HepG2 (cell line): ENCODE results near the gene ADCY5. TPM values are rescaled to one million over a fixed set of nuclear protein-coding genes. Genes with fewer than 3 reads are reported as not detected.

Experiments
- ATAC-seq: fragments of 200-7000 bp; cut with Tn5 transposase; 3 replicates; pipeline ENCODE4 v1.9.1; 2020; ENCODE audit warnings: mild to moderate bottlenecking, moderate library complexity
- BruUV-seq: library from RNA; stranded (reverse); fragments of 400-500 nt; replicated peaks from 2 replicates; lab custom pipeline; 2021; lab: Mats Ljungman, UMichigan
- CTCF ChIA-PET: fragments of 300-600 bp; formaldehyde crosslinking; extraction: SDS; loops from one replicate; lab custom pipeline; 2021; ENCODE audit warnings: low total read pairs, inconsistent platforms, low intra/inter-chr PET ratio; lab: Yijun Ruan, JAX
- POLR2A ChIA-PET: fragments of 350-600 bp; sonication (Branson Sonifier 250); formaldehyde crosslinking; loops from one replicate; lab custom pipeline; 2020; ENCODE audit warnings: antibody characterized with exemption, inconsistent platforms; lab: Yijun Ruan, JAX
- DNase-seq: peaks from one replicate; pipeline ENCODE4 v3.0.0-alpha.2; 2015; ENCODE audit warnings: low spot score
- FAIRE-seq: peaks from 3 replicates; lab custom pipeline; 2011; peaks lifted over from hg19 to GRCh38; lab: Jason Lieb, UNC
- H2AFZ ChIP-seq: one replicate; pipeline ENCODE4 v1.6.1; 2011; ENCODE audit warnings: low read length, inconsistent platforms
- H3K27ac ChIP-seq: fragments of 300-600 bp; 3 replicates; pipeline ENCODE4 v1.8.0; 2011; ENCODE audit warnings: mixed run types, mild to moderate bottlenecking, mixed read lengths, low read length, inconsistent platforms; ENCODE audit not compliant: insufficient read depth; ENCODE audit errors: extremely low read length
- H3K27me3 ChIP-seq, 2 experiments: fragments of 200-600 bp in 1 of 2; 2 replicates in 1 of 2; 3 replicates in 1 of 2; pipeline versions ENCODE4 v1.6.0 to v1.8.0; 2011; ENCODE audit warnings: low read length in 2 of 2, mild to moderate bottlenecking in 2 of 2, moderate library complexity in 2 of 2, inconsistent platforms in 1 of 2; ENCODE audit not compliant: insufficient read depth in 2 of 2, control insufficient read depth in 1 of 2
- H3K36me3 ChIP-seq, 2 experiments: fragments of 200-600 bp in 1 of 2; replicated peaks in 1 of 2; 2 replicates in 1 of 2; 3 replicates in 1 of 2; pipeline versions ENCODE4 v1.5.1 to v1.8.0; 2011; ENCODE audit warnings: low read length in 2 of 2, inconsistent platforms in 1 of 2; ENCODE audit not compliant: insufficient read depth in 2 of 2, control insufficient read depth in 1 of 2
- H3K4me1 ChIP-seq: 2 replicates; pipeline ENCODE4 v1.5.1; 2012; ENCODE audit warnings: low read length, inconsistent platforms; ENCODE audit not compliant: insufficient read depth
- H3K4me2 ChIP-seq: 2 replicates; pipeline ENCODE4 v1.6.0; 2011; ENCODE audit warnings: low read depth, low read length, inconsistent platforms
- H3K4me3 ChIP-seq, 3 experiments: fragments of 200-600 bp in 1 of 3; sonication (generic), shearing (Covaris generic) in 1 of 3; replicated peaks in 1 of 3; 2 replicates each; pipeline ENCODE4 v1.5.1; 2011 to 2016; ENCODE audit warnings: low read length in 3 of 3, inconsistent platforms in 2 of 3, low read depth in 2 of 3, mild to moderate bottlenecking in 2 of 3, control low read depth in 1 of 3, mixed read lengths in 1 of 3; ENCODE audit not compliant: insufficient read depth in 1 of 3
- H3K79me2 ChIP-seq: one replicate; pipeline ENCODE4 v1.6.1; 2011; ENCODE audit warnings: low read length, inconsistent platforms; ENCODE audit not compliant: insufficient read depth
- H3K9ac ChIP-seq: 2 replicates; pipeline ENCODE4 v1.6.0; 2011; ENCODE audit warnings: mild to moderate bottlenecking, low read depth, low read length, inconsistent platforms; ENCODE audit not compliant: insufficient read depth
- H3K9me3 ChIP-seq: 2 replicates; pipeline ENCODE4 v1.5.1; 2012; ENCODE audit warnings: mild to moderate bottlenecking, low read length
- H4K20me1 ChIP-seq: 2 replicates; pipeline ENCODE4 v1.6.0; 2011; ENCODE audit warnings: inconsistent platforms, mild to moderate bottlenecking, low read length, moderate library complexity; ENCODE audit not compliant: insufficient read depth
- ATF1 ChIP-seq: IDR thresholded peaks from 2 replicates; pipeline ENCODE4 v1.6.1; 2016; ENCODE audit warnings: mild to moderate bottlenecking, control low read depth
- CAMTA2 ChIP-seq: sonication (generic); formaldehyde crosslinking; IDR thresholded peaks from 2 replicates; pipeline ENCODE4 v1.4.0; 2020; ENCODE audit warnings: mild to moderate bottlenecking, missing genetic modification reagents, borderline replicate concordance
- CC2D1A ChIP-seq: sonication (generic); formaldehyde crosslinking; IDR thresholded peaks from 2 replicates; pipeline ENCODE4 v1.8.1; 2023; ENCODE audit warnings: mild to moderate bottlenecking, missing genetic modification reagents
- DNMT1 ChIP-seq: sonication (generic); formaldehyde crosslinking; IDR thresholded peaks from 2 replicates; pipeline ENCODE4 v1.5.1; 2020; ENCODE audit warnings: mild to moderate bottlenecking, missing genetic modification reagents
- ETV6 ChIP-seq: sonication (generic); formaldehyde crosslinking; conservative IDR thresholded peaks from 2 replicates; pipeline ENCODE4 v1.4.0; 2020; ENCODE audit warnings: missing genetic modification reagents
- HMG20B ChIP-seq: conservative IDR thresholded peaks from 2 replicates; pipeline ENCODE4 v1.6.1; 2016; ENCODE audit warnings: missing genetic modification reagents, missing compliant biosample characterization
- JARID2 ChIP-seq: sonication (generic); formaldehyde crosslinking; IDR thresholded peaks from 2 replicates; pipeline ENCODE4 v1.8.1; 2023; ENCODE audit warnings: missing genetic modification reagents, inconsistent platforms; ENCODE audit not compliant: insufficient replicate concordance
- JDP2 ChIP-seq: sonication (generic); formaldehyde crosslinking; IDR thresholded peaks from 2 replicates; pipeline ENCODE4 v1.8.1; 2022; ENCODE audit warnings: missing genetic modification reagents, borderline replicate concordance
- RORA ChIP-seq: sonication (generic); formaldehyde crosslinking; IDR thresholded peaks from 2 replicates; pipeline ENCODE4 v1.5.0; 2020; ENCODE audit warnings: mild to moderate bottlenecking, missing genetic modification reagents, moderate library complexity
- SOX13 ChIP-seq, 3 experiments: fragments of 450-650 bp in 1 of 3; sonication (generic) in 1 of 3; formaldehyde crosslinking in 1 of 3; IDR thresholded peaks in 2 of 3; conservative IDR thresholded peaks in 1 of 3; 2 replicates each; pipeline versions ENCODE4 v1.5.0 to v1.6.1; 2016 to 2020; ENCODE audit warnings: antibody characterized with exemption in 1 of 3, mild to moderate bottlenecking in 1 of 3, missing compliant biosample characterization in 1 of 3, missing genetic modification reagents in 1 of 3, moderate library complexity in 1 of 3
- ZNF850 ChIP-seq: sonication (generic); formaldehyde crosslinking; conservative IDR thresholded peaks from 2 replicates; pipeline ENCODE4 v1.9.0; 2021; ENCODE audit warnings: mild to moderate bottlenecking, missing genetic modification reagents
- WGBS: methylation state at CpG from one replicate; pipeline ENCODE4 v1.1.6; 2017; ENCODE audit warnings: low lambda C conversion rate; 5-methylcytosine and 5-hydroxymethylcytosine counted together
- in situ Hi-C: cut with HindIII; loops from 2 replicates; pipeline ENCODE4 v1.10.0; 2017; ENCODE audit warnings: low pct_unique_long_range_greater_than_20kb; ENCODE audit not compliant: extremely low pct_ligation_motif_present
- intact Hi-C: fragments of 100-400 bp; cut with micrococcal nuclease; formaldehyde crosslinking; loops from one replicate; pipeline ENCODE4 v1.10.0; 2022; ENCODE audit not compliant: unreplicated experiment
- polyA plus RNA-seq, 8 experiments: library from polyadenylated mRNA; depleted of rRNA in 3 of 8; stranded (reverse) in 7 of 8; unstranded in 1 of 8; fragments of >200 nt; fragmentation: Illumina TruSeq in 4 of 8; extraction: Trizol in 4 of 8; gene quantifications; 2 replicates each; pipeline versions ENCODE4 v1.2.1 to v1.2.3, GENCODE V29; 2011 to 2016; ENCODE audit warnings: low read depth in 4 of 8, missing spikeins in 1 of 8, mixed read lengths in 1 of 8; ENCODE audit not compliant: insufficient read depth in 1 of 8
- total RNA-seq, 5 experiments: library from RNA; depleted of rRNA; stranded (reverse); fragments of >200 nt; fragmentation: Illumina TruSeq; extraction: Trizol; gene quantifications; 2 replicates each; pipeline ENCODE4 v1.2.3, GENCODE V29; 2016; ENCODE audit warnings: low read depth in 1 of 5
- TF ChIP-seq, protein P1 (sequence below): sonication (generic); formaldehyde crosslinking; IDR thresholded peaks from 2 replicates; pipeline ENCODE4 v1.4.0; 2020; ENCODE audit warnings: missing genetic modification reagents
- TF ChIP-seq, protein P2 (sequence below): sonication (generic); formaldehyde crosslinking; IDR thresholded peaks from 2 replicates; pipeline ENCODE4 v1.4.0; 2020; ENCODE audit warnings: missing genetic modification reagents, mild to moderate bottlenecking, borderline replicate concordance
- TF ChIP-seq, protein P3 (sequence below): sonication (generic); formaldehyde crosslinking; conservative IDR thresholded peaks from 2 replicates; pipeline ENCODE4 v1.4.0; 2020; ENCODE audit warnings: mild to moderate bottlenecking, missing genetic modification reagents, moderate library complexity

Gene ADCY5
- total and polyA plus RNA-seq, 2 of the 13 experiments (the other 11 are each of a cell fraction or from before 2014, with no cell fraction given) = not detected

DNA sequence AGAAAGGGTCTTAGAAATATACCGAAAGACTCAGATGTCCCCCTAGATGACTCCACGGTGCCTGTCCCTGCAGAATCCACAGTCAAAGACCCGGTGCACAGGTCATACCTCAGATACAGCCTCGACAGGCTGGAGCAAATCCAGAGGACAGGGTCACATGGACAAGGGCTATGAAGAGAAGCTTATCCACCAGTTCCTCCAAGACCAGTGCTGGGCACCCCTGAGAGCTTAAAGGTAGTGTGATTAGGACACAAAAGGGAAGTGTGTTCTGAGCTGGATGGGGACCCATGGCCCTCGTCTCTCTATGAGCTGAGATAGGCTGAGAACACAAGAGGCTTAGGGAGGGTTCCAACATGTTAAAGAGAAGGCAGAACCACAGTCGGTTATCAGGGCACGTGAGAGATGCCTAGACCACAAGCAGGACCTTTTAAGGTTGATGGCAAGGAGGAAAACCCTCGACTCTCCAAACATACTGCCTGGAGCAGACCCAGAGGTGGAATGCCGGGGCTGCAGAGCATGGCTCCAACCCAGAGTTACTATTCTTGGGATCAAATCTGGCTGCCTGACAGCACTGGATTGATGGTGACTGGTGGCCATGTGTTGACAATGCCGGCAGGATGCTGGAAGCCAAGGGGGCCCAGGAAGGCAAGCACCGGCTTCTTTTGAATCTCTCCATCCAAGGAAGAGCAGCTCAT lies 46.9 kb downstream of the ADCY5 start:
- DNase-seq = no peak
- H3K4me2 ChIP-seq = no peak overlapping the region
- H3K27me3 ChIP-seq = peaks cover 0 to 30% of the 10 kb centered on the region in 2 experiments; a peak in 3 of 5 replicates
- POLR2A ChIA-PET = no interaction called here
- ATAC-seq = no peak
- intact Hi-C loops (no loop called here), in situ Hi-C loops (no loop called here)
- H4K20me1 ChIP-seq = no peaks in the 10 kb centered on the region
- H3K4me1 ChIP-seq = no peaks in the 10 kb centered on the region
- no peaks in the 10 kb centered on the region for H3K79me2 ChIP-seq
- H3K27ac ChIP-seq = no peak overlapping the region
- WGBS = 20% methylated on average over 8 of the region's 11 CpGs
- no peaks in the 10 kb centered on the region for H3K36me3 ChIP-seq
- no TSS peak for BruUV-seq
- H2AFZ ChIP-seq = no peak overlapping the region
- no peak for FAIRE-seq
- CTCF ChIA-PET = no interaction called here
- H3K9me3 ChIP-seq = no peaks in the 10 kb centered on the region
- no peak overlapping the region for H3K9ac ChIP-seq
- no peak overlapping the region for H3K4me3 ChIP-seq
- TF ChIP-seq, protein P1, sequence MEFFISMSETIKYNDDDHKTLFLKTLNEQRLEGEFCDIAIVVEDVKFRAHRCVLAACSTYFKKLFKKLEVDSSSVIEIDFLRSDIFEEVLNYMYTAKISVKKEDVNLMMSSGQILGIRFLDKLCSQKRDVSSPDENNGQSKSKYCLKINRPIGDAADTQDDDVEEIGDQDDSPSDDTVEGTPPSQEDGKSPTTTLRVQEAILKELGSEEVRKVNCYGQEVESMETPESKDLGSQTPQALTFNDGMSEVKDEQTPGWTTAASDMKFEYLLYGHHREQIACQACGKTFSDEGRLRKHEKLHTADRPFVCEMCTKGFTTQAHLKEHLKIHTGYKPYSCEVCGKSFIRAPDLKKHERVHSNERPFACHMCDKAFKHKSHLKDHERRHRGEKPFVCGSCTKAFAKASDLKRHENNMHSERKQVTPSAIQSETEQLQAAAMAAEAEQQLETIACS (CRISPR knock-in tag) = no peak
- TF ChIP-seq ATF1 (CRISPR knock-in tag) = no peak
- TF ChIP-seq RORA (CRISPR knock-in tag) = no peak
- TF ChIP-seq JDP2 (CRISPR knock-in tag) = no peak
- no peak for TF ChIP-seq CAMTA2 (CRISPR knock-in tag)
- no peak for TF ChIP-seq DNMT1 (CRISPR knock-in tag)
- no peak for TF ChIP-seq HMG20B (CRISPR knock-in tag)
- TF ChIP-seq ETV6 (CRISPR knock-in tag) = no peak
- TF ChIP-seq ZNF850 (CRISPR knock-in tag) = no peak
- TF ChIP-seq CC2D1A (CRISPR knock-in tag) = no peak
- TF ChIP-seq JARID2 (CRISPR knock-in tag) = no peak
- no peak for TF ChIP-seq SOX13 (IDR thresholded peaks at IDR 0.05)
- no peak for TF ChIP-seq SOX13 (CRISPR knock-in tag; conservative IDR thresholded peaks at IDR 0.05 in 1 of 2, IDR thresholded peaks at IDR 0.05 in 1 of 2)
- TF ChIP-seq, protein P2, sequence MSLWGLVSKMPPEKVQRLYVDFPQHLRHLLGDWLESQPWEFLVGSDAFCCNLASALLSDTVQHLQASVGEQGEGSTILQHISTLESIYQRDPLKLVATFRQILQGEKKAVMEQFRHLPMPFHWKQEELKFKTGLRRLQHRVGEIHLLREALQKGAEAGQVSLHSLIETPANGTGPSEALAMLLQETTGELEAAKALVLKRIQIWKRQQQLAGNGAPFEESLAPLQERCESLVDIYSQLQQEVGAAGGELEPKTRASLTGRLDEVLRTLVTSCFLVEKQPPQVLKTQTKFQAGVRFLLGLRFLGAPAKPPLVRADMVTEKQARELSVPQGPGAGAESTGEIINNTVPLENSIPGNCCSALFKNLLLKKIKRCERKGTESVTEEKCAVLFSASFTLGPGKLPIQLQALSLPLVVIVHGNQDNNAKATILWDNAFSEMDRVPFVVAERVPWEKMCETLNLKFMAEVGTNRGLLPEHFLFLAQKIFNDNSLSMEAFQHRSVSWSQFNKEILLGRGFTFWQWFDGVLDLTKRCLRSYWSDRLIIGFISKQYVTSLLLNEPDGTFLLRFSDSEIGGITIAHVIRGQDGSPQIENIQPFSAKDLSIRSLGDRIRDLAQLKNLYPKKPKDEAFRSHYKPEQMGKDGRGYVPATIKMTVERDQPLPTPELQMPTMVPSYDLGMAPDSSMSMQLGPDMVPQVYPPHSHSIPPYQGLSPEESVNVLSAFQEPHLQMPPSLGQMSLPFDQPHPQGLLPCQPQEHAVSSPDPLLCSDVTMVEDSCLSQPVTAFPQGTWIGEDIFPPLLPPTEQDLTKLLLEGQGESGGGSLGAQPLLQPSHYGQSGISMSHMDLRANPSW (CRISPR knock-in tag) = no peak
- TF ChIP-seq, protein P3, sequence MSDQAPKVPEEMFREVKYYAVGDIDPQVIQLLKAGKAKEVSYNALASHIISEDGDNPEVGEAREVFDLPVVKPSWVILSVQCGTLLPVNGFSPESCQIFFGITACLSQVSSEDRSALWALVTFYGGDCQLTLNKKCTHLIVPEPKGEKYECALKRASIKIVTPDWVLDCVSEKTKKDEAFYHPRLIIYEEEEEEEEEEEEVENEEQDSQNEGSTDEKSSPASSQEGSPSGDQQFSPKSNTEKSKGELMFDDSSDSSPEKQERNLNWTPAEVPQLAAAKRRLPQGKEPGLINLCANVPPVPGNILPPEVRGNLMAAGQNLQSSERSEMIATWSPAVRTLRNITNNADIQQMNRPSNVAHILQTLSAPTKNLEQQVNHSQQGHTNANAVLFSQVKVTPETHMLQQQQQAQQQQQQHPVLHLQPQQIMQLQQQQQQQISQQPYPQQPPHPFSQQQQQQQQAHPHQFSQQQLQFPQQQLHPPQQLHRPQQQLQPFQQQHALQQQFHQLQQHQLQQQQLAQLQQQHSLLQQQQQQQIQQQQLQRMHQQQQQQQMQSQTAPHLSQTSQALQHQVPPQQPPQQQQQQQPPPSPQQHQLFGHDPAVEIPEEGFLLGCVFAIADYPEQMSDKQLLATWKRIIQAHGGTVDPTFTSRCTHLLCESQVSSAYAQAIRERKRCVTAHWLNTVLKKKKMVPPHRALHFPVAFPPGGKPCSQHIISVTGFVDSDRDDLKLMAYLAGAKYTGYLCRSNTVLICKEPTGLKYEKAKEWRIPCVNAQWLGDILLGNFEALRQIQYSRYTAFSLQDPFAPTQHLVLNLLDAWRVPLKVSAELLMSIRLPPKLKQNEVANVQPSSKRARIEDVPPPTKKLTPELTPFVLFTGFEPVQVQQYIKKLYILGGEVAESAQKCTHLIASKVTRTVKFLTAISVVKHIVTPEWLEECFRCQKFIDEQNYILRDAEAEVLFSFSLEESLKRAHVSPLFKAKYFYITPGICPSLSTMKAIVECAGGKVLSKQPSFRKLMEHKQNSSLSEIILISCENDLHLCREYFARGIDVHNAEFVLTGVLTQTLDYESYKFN (CRISPR knock-in tag) = no peak
